HG03103 (cell line): ENCODE data around the gene CCDC91.

Source experiments
- ATAC-seq: cut with Tn5 transposase; IDR thresholded peaks from one replicate; pipeline ENCODE4 v1.9.1; 2021; ENCODE audit warnings: low read depth; ENCODE audit not compliant: unreplicated experiment

The CCDC91 gene, protein sequence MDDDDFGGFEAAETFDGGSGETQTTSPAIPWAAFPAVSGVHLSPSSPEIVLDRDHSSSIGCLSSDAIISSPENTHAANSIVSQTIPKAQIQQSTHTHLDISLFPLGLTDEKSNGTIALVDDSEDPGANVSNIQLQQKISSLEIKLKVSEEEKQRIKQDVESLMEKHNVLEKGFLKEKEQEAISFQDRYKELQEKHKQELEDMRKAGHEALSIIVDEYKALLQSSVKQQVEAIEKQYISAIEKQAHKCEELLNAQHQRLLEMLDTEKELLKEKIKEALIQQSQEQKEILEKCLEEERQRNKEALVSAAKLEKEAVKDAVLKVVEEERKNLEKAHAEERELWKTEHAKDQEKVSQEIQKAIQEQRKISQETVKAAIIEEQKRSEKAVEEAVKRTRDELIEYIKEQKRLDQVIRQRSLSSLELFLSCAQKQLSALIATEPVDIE

DNA sequence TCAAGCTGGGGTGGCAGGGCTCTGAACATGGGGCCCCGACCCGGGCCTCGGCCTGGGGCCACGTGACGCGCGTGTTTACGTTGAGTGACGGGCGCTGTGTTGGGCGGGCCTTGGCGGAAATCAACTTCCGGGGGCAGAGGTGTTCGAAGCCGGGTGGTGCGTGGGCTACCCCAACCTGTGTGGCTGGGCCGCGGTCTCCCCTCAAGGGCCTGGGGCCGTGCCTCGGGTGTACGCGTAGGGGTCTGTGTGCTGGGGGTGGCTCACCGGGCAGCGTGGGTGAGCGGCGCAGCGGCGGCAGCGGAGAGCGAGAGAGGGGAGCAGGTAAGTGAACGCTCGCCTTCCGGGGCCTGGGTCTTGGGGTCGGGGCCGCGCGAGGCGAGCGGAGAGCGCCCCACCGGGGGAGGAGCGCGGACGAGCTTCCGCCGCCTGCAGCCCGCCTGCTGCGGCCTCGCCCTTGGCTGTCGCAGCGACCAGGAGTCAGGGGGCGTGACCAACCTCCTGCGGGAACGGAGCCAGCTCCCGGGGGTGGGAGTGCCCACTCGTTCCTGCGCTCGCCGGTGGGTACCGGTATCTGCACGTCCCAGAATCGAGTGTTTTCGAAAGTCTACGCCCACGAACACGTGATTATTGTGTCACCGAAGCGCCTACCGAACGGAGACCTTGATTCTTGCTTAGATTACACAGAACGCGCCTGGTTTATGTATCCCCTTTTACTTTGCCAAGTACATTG, at the start of gene CCDC91:
Gene CCDC91, plus strand, starts transcription at position 136 of the 730 bp plus-strand sequence. CDS start 66,760 bp downstream, outside the sequence.
- peak; percentile 88 for ATAC-seq

DNA sequence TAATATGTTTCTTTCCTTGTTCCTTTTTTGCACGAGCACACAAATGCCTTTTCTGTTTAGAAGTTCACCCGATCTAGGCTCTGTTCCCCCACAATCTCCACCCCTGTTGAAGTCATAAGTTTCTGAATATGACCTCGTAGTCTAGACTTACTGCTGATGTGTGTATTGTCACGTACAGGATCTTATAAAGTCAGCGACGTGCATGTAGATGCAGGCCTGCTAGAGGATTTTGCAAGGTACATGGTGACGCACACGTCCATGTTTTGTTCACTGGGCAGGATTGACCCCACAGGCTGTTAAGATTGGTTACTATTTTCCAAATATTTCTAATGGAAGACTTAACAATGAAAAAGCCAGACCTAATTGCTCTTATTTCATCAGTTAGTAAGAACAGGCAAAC, 46.2 kb upstream of the CCDC91 start:
- ATAC-seq: no peak

DNA sequence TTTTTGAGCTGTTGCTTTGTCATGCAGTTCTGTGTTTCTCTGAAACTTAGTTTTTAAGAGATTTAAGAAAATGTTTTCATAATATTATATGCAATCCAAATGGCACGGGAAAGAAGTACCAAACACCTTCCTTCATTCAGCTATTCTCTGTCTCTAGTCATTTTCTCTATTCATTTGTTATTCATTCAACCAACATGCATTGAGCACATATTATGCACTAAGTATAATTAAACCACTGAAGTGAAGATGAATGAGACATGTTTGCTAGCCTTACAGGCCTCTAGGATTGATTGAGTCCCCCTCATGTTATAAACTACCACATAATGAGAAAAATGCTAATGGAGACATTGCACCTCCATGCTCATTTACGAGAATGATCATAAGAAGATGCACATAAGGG, 45.7 kb upstream of the CCDC91 start:
- ATAC-seq: no peak

DNA sequence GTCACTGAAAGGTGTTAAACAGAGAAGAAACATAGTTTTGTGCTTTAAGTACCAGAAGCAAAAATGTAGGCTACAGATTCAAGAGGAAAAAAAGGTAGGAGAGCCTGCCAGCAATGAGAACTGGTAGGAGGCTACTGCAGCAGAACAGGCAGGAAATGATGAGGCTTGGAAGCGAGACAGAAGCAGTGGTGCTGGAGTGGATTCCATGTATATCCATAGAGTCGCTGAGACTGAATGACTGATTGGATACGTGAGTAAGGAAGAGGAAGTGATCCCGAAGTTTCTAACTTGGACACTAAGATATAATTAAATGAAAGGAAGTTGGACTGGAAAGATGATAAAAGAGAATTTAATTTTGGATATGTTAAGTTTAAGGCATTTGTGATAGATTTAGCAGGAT, 45.0 kb upstream of the CCDC91 start:
- ATAC-seq: no peak

DNA sequence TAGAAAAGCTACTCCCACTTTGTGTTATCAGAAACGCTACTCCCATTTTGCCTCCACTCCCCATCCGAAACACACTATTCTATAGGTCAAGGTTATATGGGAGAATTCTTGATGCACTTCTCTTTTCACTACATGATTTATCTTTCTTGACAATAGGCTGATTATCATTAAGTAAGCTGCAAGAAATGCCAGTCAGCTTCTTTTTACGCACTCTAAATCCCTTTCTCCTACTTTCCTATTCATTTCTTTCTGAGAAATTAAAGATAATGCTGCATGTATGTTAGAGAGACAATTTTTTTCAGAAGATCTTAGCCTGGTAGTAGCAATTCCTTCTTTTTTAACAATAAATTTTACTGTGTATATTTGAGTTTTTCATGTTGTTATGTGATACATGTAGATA, 41.0 kb upstream of the CCDC91 start:
- ATAC-seq: no peak

DNA sequence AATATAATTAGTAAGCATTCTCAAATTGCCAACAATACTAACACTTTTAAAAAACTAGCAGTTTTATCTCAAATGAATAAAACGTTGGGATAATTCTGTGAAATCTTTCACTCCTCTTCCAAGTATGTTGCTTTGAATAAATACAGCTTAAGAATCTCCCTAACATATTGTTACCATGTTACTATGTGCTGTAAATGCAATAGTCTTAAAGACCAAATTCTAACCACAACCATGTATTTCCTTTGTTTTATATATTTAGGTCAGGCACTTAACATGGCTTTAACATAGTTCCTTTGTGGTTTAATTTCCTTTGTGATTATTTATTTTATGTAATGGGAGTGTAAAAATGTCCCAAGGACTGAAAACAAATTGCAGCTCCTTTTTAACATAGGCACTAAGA, 33.9 kb upstream of the CCDC91 start:
- no peak for ATAC-seq

DNA sequence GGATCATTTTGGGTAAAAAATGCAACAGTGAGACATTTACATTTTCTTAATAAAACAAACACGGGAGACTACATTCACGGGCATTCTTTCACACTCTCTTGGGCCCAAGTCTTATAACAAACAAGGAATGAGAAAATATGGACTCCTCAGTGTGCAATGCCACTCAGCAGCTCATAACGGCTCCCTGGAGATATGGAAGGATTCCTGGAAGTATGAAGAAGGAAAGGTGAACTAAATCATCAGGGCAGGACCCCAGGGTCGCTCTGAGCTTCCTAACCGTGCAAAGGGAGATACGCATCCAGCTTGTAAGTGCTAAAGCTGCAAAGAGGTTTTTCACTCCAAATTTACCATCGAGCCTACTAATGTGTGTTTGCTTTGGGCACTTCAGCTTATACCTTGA, 33.5 kb upstream of the CCDC91 start:
- ATAC-seq: no peak

DNA sequence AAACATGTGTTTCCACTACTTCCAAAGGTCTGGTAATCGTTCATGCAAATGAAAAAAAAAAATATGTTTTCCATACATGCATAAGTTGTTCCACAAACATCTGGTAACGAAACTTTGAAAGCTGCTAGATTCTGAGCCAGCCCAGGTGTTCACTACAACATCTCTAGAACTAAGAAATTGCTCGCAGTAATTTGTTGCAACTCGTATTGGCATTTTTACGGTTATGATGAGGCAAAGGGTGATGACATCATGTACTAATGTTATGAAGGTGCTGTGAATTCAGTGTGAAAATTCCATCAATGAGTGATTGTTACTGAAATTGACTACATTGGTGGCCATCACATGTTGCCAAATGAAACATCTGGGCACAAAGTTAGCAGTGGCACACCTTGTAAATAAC, 31.9 kb upstream of the CCDC91 start:
- ATAC-seq: no peak

DNA sequence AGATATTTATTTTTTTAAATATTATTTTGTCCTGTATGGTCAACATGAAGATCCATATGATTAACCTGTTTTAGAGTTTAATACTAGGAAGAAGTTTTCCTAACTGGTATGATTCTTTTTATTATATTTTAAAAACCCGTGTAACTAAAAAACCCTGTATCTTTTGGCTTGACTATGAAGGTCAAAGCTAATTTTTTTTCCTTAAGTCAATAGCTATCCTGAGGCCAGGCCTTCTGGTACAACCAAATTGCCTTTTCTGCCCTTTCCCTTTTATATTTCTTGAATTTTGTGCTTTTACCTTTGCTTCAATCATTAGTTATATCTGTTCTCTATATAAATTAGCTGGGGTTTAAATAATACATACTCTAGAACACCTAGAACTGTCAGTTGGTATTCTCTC, 30.6 kb upstream of the CCDC91 start:
- no peak for ATAC-seq

DNA sequence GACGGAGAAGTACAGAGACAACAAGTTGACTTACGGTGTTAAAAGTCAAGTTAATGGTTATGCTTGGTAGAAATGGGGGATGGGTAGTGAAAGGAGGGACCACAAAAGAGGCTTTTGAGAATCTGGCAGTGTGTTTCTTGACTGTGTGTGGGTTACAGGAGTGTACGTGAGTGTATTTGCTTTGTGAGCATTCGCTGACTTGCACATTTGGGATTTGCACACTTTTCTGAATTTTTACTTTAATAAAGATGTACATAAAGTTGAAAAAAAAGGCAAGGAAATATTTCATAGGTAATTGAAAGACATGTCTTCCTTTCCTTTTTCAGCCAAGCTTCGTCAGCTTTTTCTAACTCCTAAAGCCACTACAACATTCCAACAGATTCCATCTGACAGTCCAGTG, 28.6 kb upstream of the CCDC91 start:
- no peak for ATAC-seq

DNA sequence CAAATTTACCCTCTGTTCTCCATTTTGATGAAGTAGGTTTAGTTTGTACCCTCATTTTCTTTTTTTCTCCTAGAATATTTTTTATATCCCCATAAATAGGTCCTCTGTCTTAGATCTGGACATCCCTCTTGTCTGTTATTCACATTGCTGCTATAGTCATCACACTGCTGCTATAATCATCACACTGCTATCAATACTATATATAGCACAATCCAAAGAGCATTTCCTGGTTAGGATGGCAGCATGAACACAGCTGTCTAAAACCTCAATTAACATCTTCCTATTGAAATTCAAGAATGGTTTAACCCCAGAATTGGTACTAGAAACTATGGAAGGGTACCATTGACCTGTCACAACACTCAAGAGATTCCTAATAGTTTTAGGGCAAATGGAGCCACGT, 27.6 kb upstream of the CCDC91 start:
- ATAC-seq: no peak

DNA sequence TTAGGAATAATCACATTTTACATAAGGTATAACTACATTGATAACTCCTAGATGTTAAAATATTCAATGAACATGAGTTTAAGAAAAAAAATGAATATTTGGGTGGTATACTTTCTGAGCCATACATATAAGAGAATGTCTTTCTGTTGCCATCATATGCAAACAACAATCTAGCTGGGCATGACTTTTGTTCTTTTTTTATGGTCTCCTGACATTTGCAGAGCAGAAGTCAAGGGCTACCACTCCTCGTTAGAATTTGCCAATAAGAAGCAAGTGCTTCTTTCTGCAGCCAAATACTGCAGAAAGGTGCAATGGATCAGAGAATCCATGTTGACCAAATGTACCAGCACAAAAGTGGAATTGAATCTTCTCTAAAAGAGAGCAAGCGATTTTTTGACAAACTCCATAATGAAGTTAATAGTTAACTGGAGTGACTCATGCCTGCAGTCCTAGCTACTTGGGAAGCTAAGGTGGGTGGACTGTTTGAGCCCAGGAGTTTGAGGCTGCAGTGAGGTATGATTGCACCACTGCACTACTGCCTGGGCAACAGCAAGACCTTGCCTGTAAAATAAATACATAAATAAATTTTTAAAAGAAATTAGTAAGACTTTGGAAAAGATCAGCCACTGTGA, 25.5 kb upstream of the CCDC91 start:
- ATAC-seq: no peak

DNA sequence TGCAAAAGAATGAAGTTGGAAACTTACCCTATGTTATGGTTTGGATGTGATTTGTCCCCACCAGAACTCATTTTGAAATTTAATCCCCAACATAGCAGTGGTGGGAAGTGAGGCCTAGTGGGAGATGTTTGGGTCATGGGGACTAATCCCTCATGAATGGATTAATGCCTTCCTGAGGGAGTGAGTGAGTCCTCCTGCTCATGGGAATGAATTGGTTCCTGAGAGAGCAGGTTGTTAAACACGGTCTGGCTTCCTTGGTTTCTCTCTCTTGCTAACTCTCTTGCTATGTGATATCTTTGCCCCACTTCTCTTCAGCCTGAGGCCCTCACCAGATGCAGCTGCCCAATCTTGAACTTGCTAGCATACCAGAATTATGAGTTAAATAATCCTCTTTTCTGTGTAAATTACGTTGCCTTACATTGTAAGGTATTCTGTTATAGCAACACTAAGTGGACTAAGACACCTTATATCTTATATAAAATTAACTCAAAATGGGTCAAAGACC, 22.2 kb upstream of the CCDC91 start:
- ATAC-seq: no peak

DNA sequence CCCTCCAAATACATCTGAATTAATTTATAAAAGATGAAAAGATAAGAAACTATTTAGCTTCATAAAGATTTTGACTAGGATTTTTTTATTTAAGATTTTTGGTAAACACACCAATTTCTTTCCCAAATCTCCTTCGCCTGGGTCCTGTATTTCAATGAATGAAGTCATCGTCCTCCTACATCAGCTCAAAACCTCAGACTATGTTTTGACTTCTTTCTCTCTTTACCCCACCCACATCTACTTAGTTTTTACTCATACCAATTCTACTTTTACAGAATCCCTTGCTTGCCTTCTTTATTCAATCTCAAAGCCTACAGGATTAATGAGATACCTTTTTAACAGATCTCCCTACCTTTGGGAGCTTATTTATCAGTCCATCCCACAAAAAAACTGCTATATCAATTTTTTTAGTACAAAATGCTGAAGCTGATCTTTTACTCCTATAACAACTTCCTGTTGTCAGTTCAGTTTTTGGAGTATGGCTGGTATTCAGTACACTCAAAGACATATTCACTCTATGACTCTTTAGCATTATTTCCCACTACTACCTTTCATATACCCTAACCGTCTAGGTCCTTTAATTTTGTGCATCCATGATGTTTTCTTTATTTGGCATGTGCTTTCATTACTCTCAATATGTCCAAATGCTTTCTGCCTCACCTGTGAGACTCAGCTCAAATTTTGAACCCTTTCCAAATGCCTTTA, 18.7 kb upstream of the CCDC91 start:
- no peak for ATAC-seq

DNA sequence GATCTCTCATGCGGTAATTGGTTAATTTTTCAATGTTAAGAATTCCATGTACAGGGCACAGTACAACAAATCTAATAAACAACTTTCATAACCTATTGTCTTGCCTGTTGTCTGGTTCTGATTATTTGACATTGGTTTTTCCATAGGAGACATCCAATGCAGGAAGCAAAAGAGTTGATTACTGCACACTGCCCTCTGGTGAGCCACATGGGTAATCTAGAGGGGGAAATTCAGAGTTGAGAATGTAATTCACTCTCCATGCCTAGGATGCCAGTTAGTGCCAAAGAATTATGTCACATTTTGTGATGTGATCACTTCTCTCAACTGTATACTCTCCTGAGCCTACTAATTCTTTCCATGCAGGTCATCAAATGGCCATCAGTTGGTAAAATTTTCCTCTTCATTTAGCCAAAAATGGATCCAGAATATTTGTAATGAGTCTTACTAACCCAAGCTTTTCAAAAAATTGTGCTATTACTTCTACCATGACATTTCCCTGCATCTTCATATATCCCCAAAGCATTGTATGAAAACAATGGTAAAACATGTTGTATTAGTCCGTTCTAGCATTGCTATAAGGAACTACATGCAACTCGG, 17.7 kb upstream of the CCDC91 start:
- no peak for ATAC-seq

DNA sequence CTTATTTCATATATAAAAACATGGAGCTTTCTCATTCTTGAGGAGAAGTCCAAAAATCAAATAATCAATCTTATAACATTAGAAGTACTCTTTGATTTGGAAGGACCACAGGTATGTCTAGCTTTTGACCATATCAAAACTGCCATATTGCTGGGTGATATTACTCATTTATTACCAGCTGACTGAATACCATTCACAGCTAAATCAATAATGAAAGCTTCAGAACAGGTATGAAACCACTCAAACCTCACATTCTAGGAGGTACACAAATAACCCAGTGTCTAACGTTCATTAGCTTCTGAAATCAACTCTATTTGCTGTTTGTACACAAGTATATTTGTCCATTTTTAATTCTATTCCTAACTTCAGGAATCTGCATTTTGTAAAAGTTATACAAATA, 16.8 kb upstream of the CCDC91 start:
- no peak for ATAC-seq

DNA sequence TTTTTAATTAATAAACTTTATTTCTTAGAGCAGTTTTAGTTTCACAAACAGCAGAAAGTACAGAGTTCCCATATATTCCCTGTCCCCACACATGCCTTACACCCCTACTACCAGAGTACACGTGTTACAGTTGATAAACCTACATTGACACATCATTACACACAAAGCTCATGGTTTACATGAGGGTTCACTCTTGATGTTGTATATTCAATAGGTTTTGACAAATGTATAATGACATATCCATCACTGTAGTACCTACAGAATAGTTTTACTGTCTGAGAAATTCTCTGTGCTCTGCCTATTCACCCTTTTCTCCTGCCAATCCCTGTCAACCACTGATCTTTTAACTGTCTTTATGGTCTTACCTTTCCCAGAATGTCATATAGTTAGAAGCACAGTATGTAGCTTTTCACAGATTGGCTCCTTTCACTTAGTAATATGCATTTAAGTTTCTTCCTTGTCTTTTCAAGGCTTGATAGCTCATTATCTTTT, 15.1 kb upstream of the CCDC91 start:
- no peak for ATAC-seq

DNA sequence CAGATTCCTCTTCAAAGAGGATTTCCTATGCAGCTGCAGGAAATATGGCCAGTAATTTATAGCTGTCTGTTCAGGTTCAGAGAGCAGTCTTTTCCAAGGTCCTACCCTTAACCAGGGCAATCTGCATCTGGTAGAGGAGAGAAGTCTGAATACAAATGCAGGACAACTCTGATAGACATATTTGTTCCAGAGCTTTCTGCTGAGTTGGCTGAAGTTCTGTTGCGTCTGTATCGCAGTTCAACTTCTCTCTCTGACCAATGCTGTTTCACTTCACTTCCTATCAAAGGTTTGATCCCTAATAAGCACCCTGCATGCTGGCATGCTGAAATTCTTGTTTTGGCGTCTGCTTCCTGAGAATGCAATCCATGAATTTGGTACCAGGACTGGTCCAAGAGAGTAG, 14.0 kb upstream of the CCDC91 start:
- ATAC-seq: no peak

DNA sequence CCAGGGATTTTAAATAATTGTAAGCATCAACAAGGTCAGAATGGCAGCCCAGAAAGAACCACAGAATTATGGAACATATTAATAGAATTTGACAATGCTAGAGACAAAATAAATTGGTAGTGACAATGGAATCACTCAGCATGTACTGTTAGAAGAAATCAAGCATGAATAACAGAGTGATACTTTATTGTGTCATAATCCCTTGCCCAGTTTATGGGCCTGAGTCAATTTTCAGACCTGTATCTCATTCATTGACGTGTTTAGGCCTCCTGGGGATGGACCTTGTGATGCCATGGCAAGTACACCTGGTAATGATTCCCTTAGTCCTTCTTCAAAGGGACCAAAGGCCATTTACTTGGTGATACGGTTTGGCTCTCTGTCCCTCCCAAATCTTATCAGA, 12.8 kb upstream of the CCDC91 start:
- no peak for ATAC-seq

DNA sequence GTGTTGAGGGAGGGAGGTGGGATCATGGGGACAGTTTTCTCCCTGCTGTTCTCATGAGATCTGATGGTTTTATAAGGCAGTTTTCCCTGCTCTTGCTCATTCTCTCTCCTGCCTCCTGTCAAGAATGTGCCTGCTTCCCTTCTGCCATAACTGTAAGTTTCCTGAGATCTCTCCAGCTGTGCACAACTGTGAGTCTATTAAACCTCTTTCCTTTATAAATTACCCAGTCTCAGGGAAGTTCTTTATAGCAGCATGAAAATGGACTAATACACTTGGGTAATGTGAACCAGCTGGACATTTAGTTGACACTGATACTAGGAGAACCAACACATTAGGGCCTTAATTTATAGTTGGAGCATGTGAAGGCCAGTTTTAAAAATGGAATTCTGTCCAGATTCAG, 12.4 kb upstream of the CCDC91 start:
- ATAC-seq: no peak
